ENCODE measurements around the gene B4GALNT4.

Gene B4GALNT4

DNA sequence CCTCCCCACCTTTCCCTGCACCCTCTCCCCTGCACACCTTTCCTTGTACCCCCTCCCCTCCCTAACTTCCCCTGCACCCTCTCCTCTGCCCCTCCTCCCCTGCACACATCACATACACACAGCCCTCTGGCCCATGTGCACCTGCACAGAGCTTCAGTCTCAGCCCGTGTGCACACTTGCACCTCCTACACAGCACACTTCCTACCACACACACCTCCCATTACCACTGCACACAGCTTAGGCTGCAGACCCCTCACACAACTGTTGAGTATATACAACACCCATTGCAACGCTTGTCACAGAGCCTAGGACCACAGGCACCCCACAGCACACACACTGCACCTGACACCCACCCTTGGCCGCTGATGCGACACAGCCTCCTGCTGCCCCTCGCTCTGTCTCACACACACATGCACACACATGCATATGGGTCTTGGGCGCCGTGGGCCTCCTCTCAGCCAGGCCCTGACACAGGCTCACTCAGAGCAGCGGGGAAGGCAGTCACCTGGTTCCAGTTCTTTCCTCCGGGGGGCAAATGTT lies 45.1 kb downstream of the B4GALNT4 start:
- no peak for DNase-seq (ENCODE audit: extremely low read depth, low read depth)
- no peak for TF ChIP-seq CTCF (IDR thresholded peaks at IDR 0.05; ENCODE audit: low read depth, low read length, missing control alignments)
- H3K4me3 ChIP-seq (replicated peaks; ENCODE audit: low read depth, low read length): no peak overlapping the region

GRCh38 chr11:415640-416041 lies 46.3 kb downstream of the B4GALNT4 start:
- no peak for DNase-seq (ENCODE audit: extremely low read depth, low read depth)
- TF ChIP-seq CTCF (IDR thresholded peaks at IDR 0.05; ENCODE audit: low read depth, low read length, missing control alignments): no peak
- H3K4me3 ChIP-seq (replicated peaks; ENCODE audit: low read depth, low read length): no peak overlapping the region

- no peak for DNase-seq (ENCODE audit: extremely low read depth, low read depth)
- peak overlapping the region; percentile 29 for H3K4me3 ChIP-seq (replicated peaks; ENCODE audit: low read depth, low read length)
- no peak for TF ChIP-seq CTCF (IDR thresholded peaks at IDR 0.05; ENCODE audit: low read depth, low read length, missing control alignments)
Measured at GRCh38 chr11:416051-416756, 46.9 kb downstream of the B4GALNT4 start.

DNA sequence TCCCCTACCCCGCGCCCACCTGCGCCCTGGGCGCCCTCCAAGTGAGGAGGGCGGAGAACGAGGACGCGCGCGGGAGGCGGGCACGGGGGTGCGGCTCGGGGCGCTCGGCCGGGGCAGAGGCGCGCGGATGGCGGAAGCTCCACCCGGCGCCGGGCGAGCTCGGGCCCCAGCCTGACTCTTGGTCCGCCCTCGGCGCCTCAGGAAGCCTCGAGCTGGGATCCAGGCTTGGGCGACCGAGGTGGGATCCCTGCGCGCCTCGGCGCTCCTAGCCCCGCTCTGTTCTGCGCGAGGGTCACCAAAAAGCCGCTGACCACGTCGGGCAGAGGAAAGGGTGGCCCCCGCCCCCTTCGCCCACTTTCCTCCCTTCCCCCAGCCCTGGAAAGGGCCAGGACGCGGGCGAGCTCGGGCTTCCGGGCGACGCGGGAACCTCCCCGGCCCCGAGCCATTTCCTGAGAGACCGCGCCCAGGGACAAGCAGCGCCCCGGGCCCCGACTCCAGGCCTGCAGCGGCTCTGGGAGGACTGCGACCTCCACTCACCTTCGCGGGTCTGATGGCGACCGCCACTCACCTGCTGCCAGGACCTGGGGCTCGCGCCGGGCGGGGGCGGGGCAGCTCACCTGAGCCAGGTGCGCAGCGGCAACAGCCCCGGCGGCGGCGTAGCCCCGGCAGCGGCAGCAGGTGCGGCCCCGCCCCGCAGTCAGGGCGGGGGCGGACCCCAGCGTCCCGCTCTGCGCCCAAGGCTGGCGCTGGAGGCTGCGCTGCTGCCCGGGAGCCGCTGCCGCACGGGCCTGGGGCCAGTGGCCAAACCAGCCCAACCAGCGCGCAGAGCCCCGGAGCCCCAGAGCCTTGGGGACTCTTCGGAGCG lies 47.7 kb downstream of the B4GALNT4 start:
- no peak for DNase-seq (ENCODE audit: extremely low read depth, low read depth)
- H3K4me3 ChIP-seq (replicated peaks; ENCODE audit: low read depth, low read length): peak overlapping the region; percentile 29

GRCh38 chr11:417652-418342 lies 48.5 kb downstream of the B4GALNT4 start:
- no peak overlapping the region for H3K4me3 ChIP-seq (replicated peaks; ENCODE audit: low read depth, low read length)
- no peak for DNase-seq (ENCODE audit: extremely low read depth, low read depth)
- TF ChIP-seq CTCF (IDR thresholded peaks at IDR 0.05; ENCODE audit: low read depth, low read length, missing control alignments): no peak

More for the DNA sequence above, 47.7 kb downstream of the B4GALNT4 start:
- TF ChIP-seq CTCF (IDR thresholded peaks at IDR 0.05; ENCODE audit: low read depth, low read length, missing control alignments): no peak
